ENCODE results near the gene TBC1D2. TPM values are rescaled to one million over a fixed set of nuclear protein-coding genes. Genes with fewer than 3 reads are reported as not detected.

The TBC1D2 gene
- total RNA-seq, result 1.9 and 2.1 TPM in 2 replicates

GRCh38 chr9:98255578-98256296 is at the start of gene TBC1D2:
Gene TBC1D2 (minus strand): TSS chr9:98255649. CDS start chr9:98255541, 108 bp downstream.

GRCh38 chr9:98192503-98193335 is 62.7 kb downstream of the TBC1D2 start, which contains the start of gene CORO2A:
Gene CORO2A (minus strand): TSS chr9:98192637. CDS start chr9:98157660, 34,977 bp downstream.

Other genes with a start within 250 kb of the TBC1D2 start
- gene NANS, start 198.9 kb downstream of the TBC1D2 start, total RNA-seq, result 127 and 141 TPM in 2 replicates
- gene TRIM14, start 136.4 kb downstream of the TBC1D2 start, total RNA-seq, result 3.6 and 15.7 TPM in 2 replicates
- gene CORO2A, start 63.0 kb downstream of the TBC1D2 start, total RNA-seq, result 0.32 and 0.46 TPM in 2 replicates

Data from epithelial cell of umbilical artery (primary cell).